WTC11 (cell line): ENCODE results near the gene MLLT1. TPM values are rescaled to one million over a fixed set of nuclear protein-coding genes. Genes with fewer than 3 reads are reported as not detected.

Experiments used
- CREM ChIP-seq: sonication (generic); formaldehyde crosslinking; IDR thresholded peaks from 2 replicates; pipeline ENCODE4 v1.8.1; 2022; ENCODE audit warnings: mild to moderate bottlenecking, missing genetic modification reagents, moderate library complexity
- ELF4 ChIP-seq: sonication (generic); formaldehyde crosslinking; IDR thresholded peaks from 2 replicates; pipeline ENCODE4 v1.8.1; 2022; ENCODE audit warnings: low read depth, mild to moderate bottlenecking, moderate library complexity, missing genetic modification reagents
- ETV6 ChIP-seq: sonication (generic); formaldehyde crosslinking; IDR thresholded peaks from 2 replicates; pipeline ENCODE4 v1.8.1; 2022; ENCODE audit warnings: mild to moderate bottlenecking, missing genetic modification reagents
- FOXJ3 ChIP-seq: sonication (generic); formaldehyde crosslinking; IDR thresholded peaks from 2 replicates; pipeline ENCODE4 v1.9.0; 2021; ENCODE audit warnings: missing genetic modification reagents, mild to moderate bottlenecking, borderline replicate concordance
- HMGA2 ChIP-seq: fragments of 250-450 bp; sonication (Bioruptor Pico); IDR thresholded peaks from 2 replicates; pipeline ENCODE4 v1.4.0; 2021; ENCODE audit warnings: mild to moderate bottlenecking, moderate library complexity
- JUN ChIP-seq: sonication (generic); formaldehyde crosslinking; IDR thresholded peaks from 2 replicates; pipeline ENCODE4 v1.8.0; 2023; ENCODE audit warnings: mild to moderate bottlenecking, missing genetic modification reagents
- NFATC4 ChIP-seq: fragments of 250-450 bp; sonication (Bioruptor Pico); IDR thresholded peaks from 2 replicates; pipeline ENCODE4 v1.9.0; 2021; ENCODE audit warnings: mild to moderate bottlenecking
- NR1H2 ChIP-seq: sonication (generic); formaldehyde crosslinking; IDR thresholded peaks from 2 replicates; pipeline ENCODE4 v1.9.0; 2021; ENCODE audit warnings: mild to moderate bottlenecking, moderate library complexity, missing genetic modification reagents
- TEAD1 ChIP-seq: sonication (generic); formaldehyde crosslinking; IDR thresholded peaks from 2 replicates; pipeline ENCODE4 v1.8.0; 2022; ENCODE audit warnings: mild to moderate bottlenecking, missing genetic modification reagents
- TEAD4 ChIP-seq: sonication (generic); formaldehyde crosslinking; IDR thresholded peaks from 2 replicates; pipeline ENCODE4 v1.8.0; 2022; ENCODE audit warnings: mild to moderate bottlenecking, missing genetic modification reagents
- ZNF121 ChIP-seq: sonication (generic); formaldehyde crosslinking; IDR thresholded peaks from 2 replicates; pipeline ENCODE4 v1.8.0; 2023; ENCODE audit warnings: missing genetic modification reagents
- ZNF138 ChIP-seq: sonication (generic); formaldehyde crosslinking; conservative IDR thresholded peaks from 2 replicates; pipeline ENCODE4 v1.8.1; 2022; ENCODE audit warnings: mild to moderate bottlenecking, moderate library complexity, missing genetic modification reagents
- ZNF263 ChIP-seq: sonication (generic); formaldehyde crosslinking; IDR thresholded peaks from 2 replicates; pipeline ENCODE4 v1.8.1; 2022; ENCODE audit warnings: low read depth, mild to moderate bottlenecking, moderate library complexity, missing genetic modification reagents
- ZNF396 ChIP-seq: fragments of 250-450 bp; sonication (Bioruptor Pico); IDR thresholded peaks from 2 replicates; pipeline ENCODE4 v1.8.0; 2021; ENCODE audit warnings: mild to moderate bottlenecking, moderate library complexity, borderline replicate concordance
- ZNF671 ChIP-seq: fragments of 250-450 bp; sonication (Bioruptor Pico); IDR thresholded peaks from 2 replicates; pipeline ENCODE4 v1.8.0; 2021; ENCODE audit warnings: mild to moderate bottlenecking
- total RNA-seq: library from RNA; stranded (reverse); gene quantifications from 3 replicates; pipeline ENCODE4 v1.2.3, GENCODE V29; 2021
- TF ChIP-seq, protein P1 (sequence below): sonication (generic); formaldehyde crosslinking; conservative IDR thresholded peaks from 2 replicates; pipeline ENCODE4 v1.8.1; 2023; ENCODE audit warnings: mild to moderate bottlenecking, low read depth, missing genetic modification reagents, moderate library complexity
- TF ChIP-seq, protein P2 (sequence below): sonication (generic); formaldehyde crosslinking; IDR thresholded peaks from 2 replicates; pipeline ENCODE4 v1.8.1; 2023; ENCODE audit warnings: mild to moderate bottlenecking, missing genetic modification reagents
- TF ChIP-seq, protein P3 (sequence below): fragments of 250-450 bp; sonication (Bioruptor Pico); IDR thresholded peaks from 2 replicates; pipeline ENCODE4 v1.9.0; 2021; ENCODE audit warnings: mild to moderate bottlenecking
- TF ChIP-seq, protein P4 (sequence below): sonication (generic); formaldehyde crosslinking; IDR thresholded peaks from 2 replicates; pipeline ENCODE4 v1.8.0; 2023; ENCODE audit warnings: missing genetic modification reagents, mild to moderate bottlenecking, borderline replicate concordance
- TF ChIP-seq, protein P5 (sequence below): sonication (generic); formaldehyde crosslinking; IDR thresholded peaks from 2 replicates; pipeline ENCODE4 v1.8.1; 2023; ENCODE audit warnings: mild to moderate bottlenecking, missing genetic modification reagents
- TF ChIP-seq, protein P6 (sequence below): fragments of 250-450 bp; sonication (Bioruptor Pico); IDR thresholded peaks from 2 replicates; pipeline ENCODE4 v1.9.0; 2021; ENCODE audit warnings: mild to moderate bottlenecking, borderline replicate concordance

MLLT1 gene
- total RNA-seq, 1 experiment from 2014 or later = 58.2 TPM

DNA sequence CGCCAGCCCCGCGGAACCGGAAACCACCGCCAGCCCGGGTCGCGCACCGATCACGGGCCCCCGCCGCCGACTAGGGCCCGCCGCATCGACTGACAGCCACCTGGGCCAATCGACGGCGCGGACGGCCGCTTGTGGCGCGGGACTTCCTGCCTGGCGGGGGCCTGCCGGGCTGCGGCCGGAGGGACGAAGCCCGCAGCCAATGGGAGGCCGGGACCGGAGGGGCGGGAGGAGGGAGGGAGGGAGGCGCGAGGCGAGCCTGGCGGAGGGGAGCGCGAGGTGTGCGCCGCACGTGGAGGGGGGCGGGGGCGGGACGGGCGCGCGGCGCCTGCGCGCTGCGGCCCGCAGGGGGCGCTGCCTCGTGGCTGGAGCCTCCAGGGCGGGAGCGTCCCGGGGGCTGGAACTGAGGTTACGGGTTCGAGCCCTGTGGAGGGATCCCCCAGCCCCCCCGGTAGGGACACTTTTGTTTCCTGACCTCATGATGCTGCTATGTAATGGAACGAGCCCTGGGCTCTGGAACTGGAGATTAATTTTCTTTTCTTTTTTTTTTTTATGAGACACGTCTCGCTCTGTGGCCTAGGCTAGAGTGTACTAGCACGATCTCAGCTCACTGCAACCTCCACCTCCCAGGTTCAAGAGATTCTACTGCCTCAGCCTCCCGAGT, at the start of gene MLLT1 (continued):
- TF ChIP-seq, protein P1, sequence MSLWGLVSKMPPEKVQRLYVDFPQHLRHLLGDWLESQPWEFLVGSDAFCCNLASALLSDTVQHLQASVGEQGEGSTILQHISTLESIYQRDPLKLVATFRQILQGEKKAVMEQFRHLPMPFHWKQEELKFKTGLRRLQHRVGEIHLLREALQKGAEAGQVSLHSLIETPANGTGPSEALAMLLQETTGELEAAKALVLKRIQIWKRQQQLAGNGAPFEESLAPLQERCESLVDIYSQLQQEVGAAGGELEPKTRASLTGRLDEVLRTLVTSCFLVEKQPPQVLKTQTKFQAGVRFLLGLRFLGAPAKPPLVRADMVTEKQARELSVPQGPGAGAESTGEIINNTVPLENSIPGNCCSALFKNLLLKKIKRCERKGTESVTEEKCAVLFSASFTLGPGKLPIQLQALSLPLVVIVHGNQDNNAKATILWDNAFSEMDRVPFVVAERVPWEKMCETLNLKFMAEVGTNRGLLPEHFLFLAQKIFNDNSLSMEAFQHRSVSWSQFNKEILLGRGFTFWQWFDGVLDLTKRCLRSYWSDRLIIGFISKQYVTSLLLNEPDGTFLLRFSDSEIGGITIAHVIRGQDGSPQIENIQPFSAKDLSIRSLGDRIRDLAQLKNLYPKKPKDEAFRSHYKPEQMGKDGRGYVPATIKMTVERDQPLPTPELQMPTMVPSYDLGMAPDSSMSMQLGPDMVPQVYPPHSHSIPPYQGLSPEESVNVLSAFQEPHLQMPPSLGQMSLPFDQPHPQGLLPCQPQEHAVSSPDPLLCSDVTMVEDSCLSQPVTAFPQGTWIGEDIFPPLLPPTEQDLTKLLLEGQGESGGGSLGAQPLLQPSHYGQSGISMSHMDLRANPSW = no peak
- no peak for TF ChIP-seq ELF4 (CRISPR knock-in tag)
- TF ChIP-seq, protein P2, sequence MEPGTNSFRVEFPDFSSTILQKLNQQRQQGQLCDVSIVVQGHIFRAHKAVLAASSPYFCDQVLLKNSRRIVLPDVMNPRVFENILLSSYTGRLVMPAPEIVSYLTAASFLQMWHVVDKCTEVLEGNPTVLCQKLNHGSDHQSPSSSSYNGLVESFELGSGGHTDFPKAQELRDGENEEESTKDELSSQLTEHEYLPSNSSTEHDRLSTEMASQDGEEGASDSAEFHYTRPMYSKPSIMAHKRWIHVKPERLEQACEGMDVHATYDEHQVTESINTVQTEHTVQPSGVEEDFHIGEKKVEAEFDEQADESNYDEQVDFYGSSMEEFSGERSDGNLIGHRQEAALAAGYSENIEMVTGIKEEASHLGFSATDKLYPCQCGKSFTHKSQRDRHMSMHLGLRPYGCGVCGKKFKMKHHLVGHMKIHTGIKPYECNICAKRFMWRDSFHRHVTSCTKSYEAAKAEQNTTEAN (CRISPR knock-in tag) = 0 out of 2 replicates have a peak, but pooled peaks have one; percentile 47
- TF ChIP-seq TEAD1 (CRISPR knock-in tag) = peak; percentile 91
- TF ChIP-seq, protein P3, sequence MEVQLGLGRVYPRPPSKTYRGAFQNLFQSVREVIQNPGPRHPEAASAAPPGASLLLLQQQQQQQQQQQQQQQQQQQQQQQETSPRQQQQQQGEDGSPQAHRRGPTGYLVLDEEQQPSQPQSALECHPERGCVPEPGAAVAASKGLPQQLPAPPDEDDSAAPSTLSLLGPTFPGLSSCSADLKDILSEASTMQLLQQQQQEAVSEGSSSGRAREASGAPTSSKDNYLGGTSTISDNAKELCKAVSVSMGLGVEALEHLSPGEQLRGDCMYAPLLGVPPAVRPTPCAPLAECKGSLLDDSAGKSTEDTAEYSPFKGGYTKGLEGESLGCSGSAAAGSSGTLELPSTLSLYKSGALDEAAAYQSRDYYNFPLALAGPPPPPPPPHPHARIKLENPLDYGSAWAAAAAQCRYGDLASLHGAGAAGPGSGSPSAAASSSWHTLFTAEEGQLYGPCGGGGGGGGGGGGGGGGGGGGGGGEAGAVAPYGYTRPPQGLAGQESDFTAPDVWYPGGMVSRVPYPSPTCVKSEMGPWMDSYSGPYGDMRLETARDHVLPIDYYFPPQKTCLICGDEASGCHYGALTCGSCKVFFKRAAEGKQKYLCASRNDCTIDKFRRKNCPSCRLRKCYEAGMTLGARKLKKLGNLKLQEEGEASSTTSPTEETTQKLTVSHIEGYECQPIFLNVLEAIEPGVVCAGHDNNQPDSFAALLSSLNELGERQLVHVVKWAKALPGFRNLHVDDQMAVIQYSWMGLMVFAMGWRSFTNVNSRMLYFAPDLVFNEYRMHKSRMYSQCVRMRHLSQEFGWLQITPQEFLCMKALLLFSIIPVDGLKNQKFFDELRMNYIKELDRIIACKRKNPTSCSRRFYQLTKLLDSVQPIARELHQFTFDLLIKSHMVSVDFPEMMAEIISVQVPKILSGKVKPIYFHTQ (CRISPR knock-in tag) = no peak
- no peak for TF ChIP-seq JUN (CRISPR knock-in tag)
- no peak for TF ChIP-seq ZNF396 (CRISPR knock-in tag)
- no peak for TF ChIP-seq HMGA2
- TF ChIP-seq NFATC4 (CRISPR knock-in tag) = no peak
- TF ChIP-seq, protein P4, sequence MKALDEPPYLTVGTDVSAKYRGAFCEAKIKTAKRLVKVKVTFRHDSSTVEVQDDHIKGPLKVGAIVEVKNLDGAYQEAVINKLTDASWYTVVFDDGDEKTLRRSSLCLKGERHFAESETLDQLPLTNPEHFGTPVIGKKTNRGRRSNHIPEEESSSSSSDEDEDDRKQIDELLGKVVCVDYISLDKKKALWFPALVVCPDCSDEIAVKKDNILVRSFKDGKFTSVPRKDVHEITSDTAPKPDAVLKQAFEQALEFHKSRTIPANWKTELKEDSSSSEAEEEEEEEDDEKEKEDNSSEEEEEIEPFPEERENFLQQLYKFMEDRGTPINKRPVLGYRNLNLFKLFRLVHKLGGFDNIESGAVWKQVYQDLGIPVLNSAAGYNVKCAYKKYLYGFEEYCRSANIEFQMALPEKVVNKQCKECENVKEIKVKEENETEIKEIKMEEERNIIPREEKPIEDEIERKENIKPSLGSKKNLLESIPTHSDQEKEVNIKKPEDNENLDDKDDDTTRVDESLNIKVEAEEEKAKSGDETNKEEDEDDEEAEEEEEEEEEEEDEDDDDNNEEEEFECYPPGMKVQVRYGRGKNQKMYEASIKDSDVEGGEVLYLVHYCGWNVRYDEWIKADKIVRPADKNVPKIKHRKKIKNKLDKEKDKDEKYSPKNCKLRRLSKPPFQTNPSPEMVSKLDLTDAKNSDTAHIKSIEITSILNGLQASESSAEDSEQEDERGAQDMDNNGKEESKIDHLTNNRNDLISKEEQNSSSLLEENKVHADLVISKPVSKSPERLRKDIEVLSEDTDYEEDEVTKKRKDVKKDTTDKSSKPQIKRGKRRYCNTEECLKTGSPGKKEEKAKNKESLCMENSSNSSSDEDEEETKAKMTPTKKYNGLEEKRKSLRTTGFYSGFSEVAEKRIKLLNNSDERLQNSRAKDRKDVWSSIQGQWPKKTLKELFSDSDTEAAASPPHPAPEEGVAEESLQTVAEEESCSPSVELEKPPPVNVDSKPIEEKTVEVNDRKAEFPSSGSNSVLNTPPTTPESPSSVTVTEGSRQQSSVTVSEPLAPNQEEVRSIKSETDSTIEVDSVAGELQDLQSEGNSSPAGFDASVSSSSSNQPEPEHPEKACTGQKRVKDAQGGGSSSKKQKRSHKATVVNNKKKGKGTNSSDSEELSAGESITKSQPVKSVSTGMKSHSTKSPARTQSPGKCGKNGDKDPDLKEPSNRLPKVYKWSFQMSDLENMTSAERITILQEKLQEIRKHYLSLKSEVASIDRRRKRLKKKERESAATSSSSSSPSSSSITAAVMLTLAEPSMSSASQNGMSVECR (CRISPR knock-in tag) = peak; percentile 41; the same call in 1 of the 2 replicates
- TF ChIP-seq ZNF263 (CRISPR knock-in tag) = peak; percentile 55; the same call in 1 of the 2 replicates
- TF ChIP-seq, protein P5, sequence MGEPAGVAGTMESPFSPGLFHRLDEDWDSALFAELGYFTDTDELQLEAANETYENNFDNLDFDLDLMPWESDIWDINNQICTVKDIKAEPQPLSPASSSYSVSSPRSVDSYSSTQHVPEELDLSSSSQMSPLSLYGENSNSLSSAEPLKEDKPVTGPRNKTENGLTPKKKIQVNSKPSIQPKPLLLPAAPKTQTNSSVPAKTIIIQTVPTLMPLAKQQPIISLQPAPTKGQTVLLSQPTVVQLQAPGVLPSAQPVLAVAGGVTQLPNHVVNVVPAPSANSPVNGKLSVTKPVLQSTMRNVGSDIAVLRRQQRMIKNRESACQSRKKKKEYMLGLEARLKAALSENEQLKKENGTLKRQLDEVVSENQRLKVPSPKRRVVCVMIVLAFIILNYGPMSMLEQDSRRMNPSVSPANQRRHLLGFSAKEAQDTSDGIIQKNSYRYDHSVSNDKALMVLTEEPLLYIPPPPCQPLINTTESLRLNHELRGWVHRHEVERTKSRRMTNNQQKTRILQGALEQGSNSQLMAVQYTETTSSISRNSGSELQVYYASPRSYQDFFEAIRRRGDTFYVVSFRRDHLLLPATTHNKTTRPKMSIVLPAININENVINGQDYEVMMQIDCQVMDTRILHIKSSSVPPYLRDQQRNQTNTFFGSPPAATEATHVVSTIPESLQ (CRISPR knock-in tag) = 0 out of 2 replicates have a peak, but pooled peaks have one; percentile 32
- 0 out of 2 replicates have a peak, but pooled peaks have one; percentile 54 for TF ChIP-seq CREM (CRISPR knock-in tag)
- no peak for TF ChIP-seq TEAD4 (CRISPR knock-in tag)
- no peak for TF ChIP-seq ZNF671 (CRISPR knock-in tag)
- TF ChIP-seq ZNF121 = no peak
- TF ChIP-seq, protein P6, sequence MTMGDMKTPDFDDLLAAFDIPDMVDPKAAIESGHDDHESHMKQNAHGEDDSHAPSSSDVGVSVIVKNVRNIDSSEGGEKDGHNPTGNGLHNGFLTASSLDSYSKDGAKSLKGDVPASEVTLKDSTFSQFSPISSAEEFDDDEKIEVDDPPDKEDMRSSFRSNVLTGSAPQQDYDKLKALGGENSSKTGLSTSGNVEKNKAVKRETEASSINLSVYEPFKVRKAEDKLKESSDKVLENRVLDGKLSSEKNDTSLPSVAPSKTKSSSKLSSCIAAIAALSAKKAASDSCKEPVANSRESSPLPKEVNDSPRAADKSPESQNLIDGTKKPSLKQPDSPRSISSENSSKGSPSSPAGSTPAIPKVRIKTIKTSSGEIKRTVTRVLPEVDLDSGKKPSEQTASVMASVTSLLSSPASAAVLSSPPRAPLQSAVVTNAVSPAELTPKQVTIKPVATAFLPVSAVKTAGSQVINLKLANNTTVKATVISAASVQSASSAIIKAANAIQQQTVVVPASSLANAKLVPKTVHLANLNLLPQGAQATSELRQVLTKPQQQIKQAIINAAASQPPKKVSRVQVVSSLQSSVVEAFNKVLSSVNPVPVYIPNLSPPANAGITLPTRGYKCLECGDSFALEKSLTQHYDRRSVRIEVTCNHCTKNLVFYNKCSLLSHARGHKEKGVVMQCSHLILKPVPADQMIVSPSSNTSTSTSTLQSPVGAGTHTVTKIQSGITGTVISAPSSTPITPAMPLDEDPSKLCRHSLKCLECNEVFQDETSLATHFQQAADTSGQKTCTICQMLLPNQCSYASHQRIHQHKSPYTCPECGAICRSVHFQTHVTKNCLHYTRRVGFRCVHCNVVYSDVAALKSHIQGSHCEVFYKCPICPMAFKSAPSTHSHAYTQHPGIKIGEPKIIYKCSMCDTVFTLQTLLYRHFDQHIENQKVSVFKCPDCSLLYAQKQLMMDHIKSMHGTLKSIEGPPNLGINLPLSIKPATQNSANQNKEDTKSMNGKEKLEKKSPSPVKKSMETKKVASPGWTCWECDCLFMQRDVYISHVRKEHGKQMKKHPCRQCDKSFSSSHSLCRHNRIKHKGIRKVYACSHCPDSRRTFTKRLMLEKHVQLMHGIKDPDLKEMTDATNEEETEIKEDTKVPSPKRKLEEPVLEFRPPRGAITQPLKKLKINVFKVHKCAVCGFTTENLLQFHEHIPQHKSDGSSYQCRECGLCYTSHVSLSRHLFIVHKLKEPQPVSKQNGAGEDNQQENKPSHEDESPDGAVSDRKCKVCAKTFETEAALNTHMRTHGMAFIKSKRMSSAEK (CRISPR knock-in tag) = no peak
- TF ChIP-seq FOXJ3 (CRISPR knock-in tag) = no peak
- peak; percentile 80 for TF ChIP-seq ETV6 (CRISPR knock-in tag)
- no peak for TF ChIP-seq NR1H2 (CRISPR knock-in tag)
- no peak for TF ChIP-seq ZNF138 (CRISPR knock-in tag)
